Measurements from ENCODE around the gene MTUS2. TPM values are rescaled to one million over a fixed set of nuclear protein-coding genes. Genes with fewer than 3 reads are reported as not detected.
"Not testable (repeated sequence)": the region's sequence is repeated elsewhere in the genome, so short reads cannot be mapped to it uniquely, and the experiment has no call there.

MTUS2 gene
- total RNA-seq, 2 donors from 2014 or later = not detected

DNA sequence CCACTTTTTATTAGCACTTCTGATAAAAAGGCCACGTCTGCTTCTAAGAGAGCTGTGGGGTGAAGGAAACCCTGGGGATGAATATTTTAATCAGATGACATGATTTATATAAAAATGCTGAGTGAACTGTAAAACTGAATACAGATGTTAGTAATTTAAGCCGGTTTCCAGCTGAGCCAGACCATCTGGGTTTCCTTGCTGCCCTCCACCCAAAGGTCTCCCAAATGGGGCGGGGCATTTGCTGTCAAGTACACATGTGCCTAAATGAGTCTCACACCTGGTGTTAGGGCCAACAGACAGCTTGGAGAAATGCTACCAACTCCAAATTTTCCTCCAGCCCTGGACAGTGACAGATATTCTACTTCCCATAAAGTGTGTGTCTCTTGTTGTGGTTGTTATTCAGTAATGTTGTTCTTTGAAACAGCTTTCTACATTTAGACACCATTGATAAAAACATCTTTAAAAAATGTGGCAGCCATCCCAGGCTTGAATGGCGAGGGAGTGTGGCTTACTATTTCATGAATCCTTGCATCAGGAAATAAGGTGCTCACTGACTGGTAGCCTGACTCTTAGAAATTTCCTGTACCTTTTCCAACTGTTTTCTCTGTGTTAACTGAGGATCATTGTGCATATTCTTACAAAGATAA, 350.4 kb downstream of the MTUS2 start:
- no peaks in the 10 kb centered on the region for H3K4me1 Mint-ChIP-seq (ENCODE audit: low read depth in 2 of 2)
- DNase-seq (ENCODE audit: low spot score) (no peak), ATAC-seq (no peak)
- no peak overlapping the region for H3K4me3 Mint-ChIP-seq
- H3K27ac Mint-ChIP-seq = no peak overlapping the region
- no peaks in the 10 kb centered on the region for H3K27me3 Mint-ChIP-seq
- peaks cover 11% of the 10 kb centered on the region for H3K9me3 Mint-ChIP-seq
- no peaks in the 10 kb centered on the region for H3K36me3 Mint-ChIP-seq

GRCh38 chr13:29171244-29171643, 351.1 kb downstream of the MTUS2 start:
- Mint-ChIP-seq H3K27ac (no peak overlapping the region), H3K4me1 (ENCODE audit: low read depth in 2 of 2) (no peaks in the 10 kb centered on the region), H3K36me3 (no peaks in the 10 kb centered on the region), H3K27me3 (no peaks in the 10 kb centered on the region), H3K4me3 (no peak overlapping the region), H3K9me3 (peaks cover 15% of the 10 kb centered on the region)
- DNase-seq (ENCODE audit: low spot score) (no peak), ATAC-seq (no peak)

- DNase-seq (ENCODE audit: low spot score) (no peak), ATAC-seq (no peak)
- no peaks in the 10 kb centered on the region for H3K4me1 Mint-ChIP-seq (ENCODE audit: low read depth in 2 of 2)
- no peak overlapping the region for H3K4me3 Mint-ChIP-seq
- no peaks in the 10 kb centered on the region for H3K27me3 Mint-ChIP-seq
- H3K27ac Mint-ChIP-seq = no peak overlapping the region
- no peaks in the 10 kb centered on the region for H3K36me3 Mint-ChIP-seq
- peaks cover 19% of the 10 kb centered on the region for H3K9me3 Mint-ChIP-seq
Observed at GRCh38 chr13:29174093-29174492, 354.0 kb downstream of the MTUS2 start.

GRCh38 chr13:29175250-29175873, 355.2 kb downstream of the MTUS2 start:
- Mint-ChIP-seq H3K9me3 (peaks cover 16% of the 10 kb centered on the region), H3K36me3 (no peaks in the 10 kb centered on the region), H3K27ac (no peak overlapping the region)

GRCh38 chr13:29180055-29180454, 359.9 kb downstream of the MTUS2 start:
- Mint-ChIP-seq H3K27ac (no peak overlapping the region), H3K27me3 (peaks cover 0 to 6% of the 10 kb centered on the region in 2 donors), H3K4me3 (no peak overlapping the region), H3K4me1 (ENCODE audit: low read depth in 2 of 2) (no peaks in the 10 kb centered on the region), H3K9me3 (peaks cover 21% of the 10 kb centered on the region), H3K36me3 (peaks cover 7% of the 10 kb centered on the region)
- no peak for ATAC-seq
- no peak for DNase-seq (ENCODE audit: low spot score)

More at GRCh38 chr13:29175250-29175873, 355.2 kb downstream of the MTUS2 start:
- no peak overlapping the region for H3K4me3 Mint-ChIP-seq
- DNase-seq (ENCODE audit: low spot score) (no peak), ATAC-seq (no peak)
- H3K27me3 Mint-ChIP-seq = no peaks in the 10 kb centered on the region
- no peaks in the 10 kb centered on the region for H3K4me1 Mint-ChIP-seq (ENCODE audit: low read depth in 2 of 2)

DNA sequence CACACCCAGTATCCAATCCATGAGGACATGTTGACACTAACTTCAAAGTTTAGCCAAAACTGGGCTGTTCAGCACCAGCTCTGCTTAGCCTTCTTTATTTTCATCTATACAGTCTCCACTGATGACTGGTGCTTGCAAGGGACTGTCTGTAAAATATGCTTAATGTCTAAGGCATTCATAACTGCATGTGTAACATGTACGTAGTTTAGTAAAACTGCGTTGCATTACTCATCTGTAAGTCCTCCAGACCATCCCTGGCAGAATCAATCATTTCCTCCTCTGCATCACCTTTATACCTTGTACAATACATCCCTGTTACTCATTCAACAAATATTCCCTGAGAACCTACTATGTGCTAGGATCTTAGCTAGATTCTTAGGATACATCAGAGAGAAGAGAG, 362.1 kb downstream of the MTUS2 start:
- Mint-ChIP-seq H3K9me3 (peaks cover 17% of the 10 kb centered on the region), H3K27me3 (peaks cover 0 to 6% of the 10 kb centered on the region in 2 donors), H3K4me3 (no peak overlapping the region), H3K27ac (no peak overlapping the region), H3K4me1 (ENCODE audit: low read depth in 2 of 2) (no peaks in the 10 kb centered on the region), H3K36me3 (peaks cover 7% of the 10 kb centered on the region)
- ATAC-seq = no peak
- no peak for DNase-seq (ENCODE audit: low spot score)

GRCh38 chr13:29185926-29186325, 365.8 kb downstream of the MTUS2 start:
- Mint-ChIP-seq H3K27me3 (peaks cover 0 to 6% of the 10 kb centered on the region in 2 donors), H3K4me3 (no peak overlapping the region), H3K4me1 (ENCODE audit: low read depth in 2 of 2) (no peaks in the 10 kb centered on the region), H3K36me3 (peaks cover 7% of the 10 kb centered on the region), H3K27ac (no peak overlapping the region), H3K9me3 (peaks cover 22% of the 10 kb centered on the region)
- DNase-seq (ENCODE audit: low spot score) (no peak), ATAC-seq (no peak)

- DNase-seq (ENCODE audit: low spot score) (no peak), ATAC-seq (no peak)
- Mint-ChIP-seq H3K36me3 (peaks cover 7% of the 10 kb centered on the region), H3K4me3 (no peak overlapping the region), H3K27me3 (peaks cover 0 to 5% of the 10 kb centered on the region in 2 donors), H3K27ac (no peak overlapping the region), H3K4me1 (ENCODE audit: low read depth in 2 of 2) (no peaks in the 10 kb centered on the region), H3K9me3 (peaks cover 22% of the 10 kb centered on the region)
Observed at GRCh38 chr13:29187584-29187983, 367.4 kb downstream of the MTUS2 start.

DNA sequence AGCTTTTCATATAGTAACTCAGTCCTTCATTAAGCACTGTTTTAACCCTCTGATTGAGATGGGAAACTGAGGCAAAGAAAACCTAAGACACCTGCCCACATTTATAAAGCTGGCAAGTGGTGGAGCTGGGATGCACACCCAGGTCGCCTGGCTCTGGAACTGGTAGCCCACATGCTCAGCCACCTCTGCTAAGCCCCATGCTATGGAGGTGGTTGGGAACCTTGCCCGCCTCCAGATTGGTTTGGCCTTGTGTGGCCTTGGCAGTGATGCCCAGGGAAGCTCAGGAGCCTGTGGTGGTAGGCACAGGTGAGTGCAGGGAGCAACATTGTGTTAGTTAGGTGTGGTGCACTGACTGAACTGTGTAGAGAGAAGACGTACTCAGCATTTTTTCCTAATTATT, 370.2 kb downstream of the MTUS2 start:
- Mint-ChIP-seq H3K9me3 (peaks cover 13% of the 10 kb centered on the region), H3K4me3 (no peak overlapping the region)

GRCh38 chr13:29193083-29193482, 372.9 kb downstream of the MTUS2 start:
- H3K27me3 Mint-ChIP-seq = no peaks in the 10 kb centered on the region
- H3K27ac Mint-ChIP-seq = no peak overlapping the region
- H3K36me3 Mint-ChIP-seq = no peaks in the 10 kb centered on the region
- no peak for ATAC-seq
- H3K4me1 Mint-ChIP-seq (ENCODE audit: low read depth in 2 of 2) = no peaks in the 10 kb centered on the region
- peaks cover 15% of the 10 kb centered on the region for H3K9me3 Mint-ChIP-seq
- no peak overlapping the region for H3K4me3 Mint-ChIP-seq
- DNase-seq (ENCODE audit: low spot score) = no peak

More for the DNA sequence above, 370.2 kb downstream of the MTUS2 start:
- Mint-ChIP-seq H3K27ac (no peak overlapping the region), H3K4me1 (ENCODE audit: low read depth in 2 of 2) (no peaks in the 10 kb centered on the region), H3K36me3 (no peaks in the 10 kb centered on the region), H3K27me3 (no peaks in the 10 kb centered on the region)
- ATAC-seq (no peak), DNase-seq (ENCODE audit: low spot score) (no peak)

DNA sequence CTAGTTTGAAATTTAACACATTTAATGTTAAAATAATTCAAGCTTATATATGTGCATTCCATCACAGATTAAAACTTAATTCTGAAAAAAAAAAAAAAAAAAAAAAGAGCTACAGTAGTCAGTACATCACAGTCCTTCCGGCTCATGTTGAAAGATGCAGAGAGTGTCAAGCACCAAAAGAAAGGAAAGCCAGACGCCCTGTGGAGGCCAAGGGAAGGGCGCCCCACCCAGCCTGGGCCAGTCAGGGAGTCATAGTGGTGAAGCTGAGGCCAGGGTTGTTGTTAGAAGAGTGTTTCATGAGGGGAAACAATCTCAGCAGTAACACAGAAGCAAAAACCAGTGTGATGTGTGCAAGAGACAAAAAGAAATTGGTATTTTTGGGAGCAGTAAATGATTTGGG, 375.3 kb downstream of the MTUS2 start:
- H3K4me1 Mint-ChIP-seq (ENCODE audit: low read depth in 2 of 2) = no peaks in the 10 kb centered on the region
- ATAC-seq = no peak
- H3K36me3 Mint-ChIP-seq = peaks cover 6% of the 10 kb centered on the region

GRCh38 chr13:29196409-29197074, 376.4 kb downstream of the MTUS2 start:
- peaks cover 6% of the 10 kb centered on the region for H3K36me3 Mint-ChIP-seq
- peaks cover 10% of the 10 kb centered on the region for H3K9me3 Mint-ChIP-seq
- ATAC-seq (no peak), DNase-seq (ENCODE audit: low spot score) (no peak)
- H3K27me3 Mint-ChIP-seq = no peaks in the 10 kb centered on the region
- no peak overlapping the region for H3K27ac Mint-ChIP-seq
- no peaks in the 10 kb centered on the region for H3K4me1 Mint-ChIP-seq (ENCODE audit: low read depth in 2 of 2)
- no peak overlapping the region for H3K4me3 Mint-ChIP-seq

More for the DNA sequence above, 375.3 kb downstream of the MTUS2 start:
- no peaks in the 10 kb centered on the region for H3K27me3 Mint-ChIP-seq
- H3K9me3 Mint-ChIP-seq = peaks cover 15% of the 10 kb centered on the region
- DNase-seq (ENCODE audit: low spot score) = no peak
- H3K4me3 Mint-ChIP-seq = no peak overlapping the region
- H3K27ac Mint-ChIP-seq = no peak overlapping the region

DNA sequence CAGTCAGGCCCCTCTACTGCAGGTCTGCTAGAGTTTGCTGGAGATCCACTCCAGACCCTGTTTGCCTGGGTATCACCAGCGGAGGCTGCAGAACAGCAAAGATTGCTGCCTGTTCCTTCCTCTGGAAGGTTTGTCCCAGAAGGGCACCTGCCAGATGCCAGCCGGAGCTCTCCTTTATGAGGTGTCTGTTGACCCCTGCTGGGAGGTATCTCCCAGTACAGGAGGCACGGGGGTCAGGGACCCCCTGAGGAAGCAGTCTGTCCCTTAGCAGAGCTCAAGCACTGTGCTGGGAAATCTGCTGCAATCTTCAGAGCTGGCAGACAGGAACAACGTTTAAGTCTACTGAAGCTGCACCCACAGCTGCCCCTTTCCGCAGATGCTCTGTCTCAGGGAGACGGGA, 382.6 kb downstream of the MTUS2 start:
- H3K9me3 Mint-ChIP-seq = peaks cover 22% of the 10 kb centered on the region
- not testable (repeated sequence) for ATAC-seq; H3K27ac Mint-ChIP-seq; DNase-seq (ENCODE audit: low spot score); H3K4me1 Mint-ChIP-seq (ENCODE audit: low read depth in 2 of 2); H3K36me3 Mint-ChIP-seq; H3K4me3 Mint-ChIP-seq; H3K27me3 Mint-ChIP-seq

DNA sequence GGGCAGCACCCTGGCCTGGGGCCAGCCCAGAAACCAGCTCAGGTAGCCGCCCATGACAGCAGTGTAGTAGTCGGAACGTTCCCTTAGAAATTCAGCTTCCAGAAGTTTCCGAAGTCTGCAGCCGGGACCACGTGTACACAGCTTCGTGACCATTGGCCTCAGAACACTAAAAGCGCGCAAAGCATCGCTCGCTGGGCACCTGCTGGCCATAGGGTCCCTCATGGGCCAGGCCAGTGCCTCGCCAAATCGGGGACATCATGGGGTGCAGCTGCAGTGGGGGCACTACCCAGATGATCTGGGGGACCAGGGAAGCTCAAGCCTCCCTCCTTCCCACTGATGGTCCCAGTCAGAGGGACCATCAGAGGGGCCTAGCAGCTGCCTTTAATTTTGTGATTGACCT, 384.5 kb downstream of the MTUS2 start:
- Mint-ChIP-seq H3K36me3 (peaks cover 6% of the 10 kb centered on the region), H3K9me3 (peaks cover 23% of the 10 kb centered on the region), H3K4me1 (ENCODE audit: low read depth in 2 of 2) (no peaks in the 10 kb centered on the region), H3K27ac (no peak overlapping the region), H3K4me3 (no peak overlapping the region), H3K27me3 (no peaks in the 10 kb centered on the region)
- DNase-seq (ENCODE audit: low spot score) = no peak
- no peak for ATAC-seq
